Psoas muscle (tissue), 8 donors: ENCODE results near the gene TMBIM1. TPM values are rescaled to one million over a fixed set of nuclear protein-coding genes. Genes with fewer than 3 reads are reported as not detected.

Experiments used
- ATAC-seq, 4 donors: fragments of 200-7000 bp; cut with Tn5 transposase; one replicate each; pipeline ENCODE4 v1.9.1; 2020; ENCODE audit warnings: moderate library complexity in 3 of 4, mild to moderate bottlenecking in 2 of 4
- DNase-seq, 2 donors: peaks; one replicate each; pipeline ENCODE4 v3.0.0-alpha.2; 2020
- H3K27ac ChIP-seq: fragments of 200-600 bp; one replicate; pipeline ENCODE4 v1.8.0; 2022
- H3K27me3 ChIP-seq, 3 donors: fragments of 200-600 bp in 1 of 3; one replicate each; pipeline versions ENCODE4 v1.6.1 to v1.8.0; 2013 to 2022; ENCODE audit warnings: low read length in 2 of 3, mild to moderate bottlenecking in 2 of 3, moderate library complexity in 1 of 3; ENCODE audit not compliant: insufficient read depth in 3 of 3
- H3K36me3 ChIP-seq, 2 donors: fragments of 200-600 bp in 1 of 2; one replicate each; pipeline versions ENCODE4 v1.6.1 to v1.8.0; 2013 to 2022; ENCODE audit warnings: low read depth in 1 of 2, mild to moderate bottlenecking in 1 of 2, moderate library complexity in 1 of 2; ENCODE audit not compliant: insufficient read depth in 1 of 2
- H3K4me1 ChIP-seq: fragments of 200-600 bp; one replicate; pipeline ENCODE4 v1.8.0; 2022
- H3K4me3 ChIP-seq: fragments of 200-600 bp; one replicate; pipeline ENCODE4 v1.8.0; 2022; ENCODE audit warnings: mild to moderate bottlenecking
- H3K9me3 ChIP-seq: fragments of 200-600 bp; one replicate; pipeline ENCODE4 v1.8.0; 2022
- CTCF ChIP-seq: fragments of 200-600 bp; IDR thresholded peaks from one replicate; pipeline ENCODE4 v1.8.0; 2022; ENCODE audit warnings: antibody characterized with exemption
- WGBS, 3 donors: extraction: QIAGEN DNeasy Blood & Tissue Kit; methylation state at CpG; one replicate each; pipeline versions ENCODE4 v1.1.6 to v1.1.7; 2013; 5-methylcytosine and 5-hydroxymethylcytosine counted together
- intact Hi-C, 2 donors: fragments of 100-400 bp; cut with DNase I; formaldehyde crosslinking; loops; one replicate each; pipeline versions ENCODE4 v1.11.0 to v1.14.2; 2022
- polyA plus RNA-seq, 3 donors: library from polyadenylated mRNA; stranded (reverse); fragments of 200-250 nt; gene quantifications; one replicate each; pipeline ENCODE4 v1.2.3, GENCODE V29; 2013
- total RNA-seq, 4 donors: library from RNA; stranded (reverse); fragmentation: NEBNext Ultra II Directional in 2 of 4; extraction: Animal tissue kit (Norgen Biotek cat#: 25700) in 2 of 4; gene quantifications; one replicate each; pipeline versions ENCODE4 v1.2.1 to v1.2.4, GENCODE V29; 2021 to 2023
- donor health status: healthy with polysubstance abuse.
- donor health status: DM: no; HTN: no; CAD: no; lungs with moderate emphysema.
- donor health status: Bipolar disorder and iron deficiency.
- donor health status: healthy.
- donor health status: DM: yes; HTN: yes; CAD: no.
- donor health status: DM: no; HTN: no; CAD: no.
- donor health status: DM: no; HTN: no; CAD: no.
- donor health status: DM: yes; HTN: yes; CAD: no.

The TMBIM1 gene
- total and polyA plus RNA-seq, 7 donors, result 152 to 264 (median 167) TPM

DNA sequence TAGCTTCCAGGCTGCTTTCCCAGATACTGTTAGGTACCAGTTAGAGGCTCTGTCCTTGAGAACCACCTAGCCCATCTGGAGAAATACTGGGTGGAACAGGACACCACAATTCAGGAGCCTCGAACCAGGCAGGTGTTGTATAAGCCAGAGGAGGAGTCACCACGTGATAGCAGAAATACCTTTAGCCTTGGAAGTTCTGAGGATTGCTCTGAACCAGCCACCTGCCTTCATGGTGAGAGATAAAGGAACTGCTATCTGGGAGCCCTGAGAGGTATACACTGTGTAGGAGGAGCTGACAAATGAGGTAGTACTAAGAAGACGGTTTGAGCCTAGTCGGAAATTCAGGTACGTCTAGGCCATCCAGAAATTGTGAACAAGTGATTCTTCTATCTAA, 39.1 kb downstream of the TMBIM1 start:
- WGBS, 3 donors, result 63 to 76% (median 73%) methylated on average over 5 of the region's 5 CpGs

DNA sequence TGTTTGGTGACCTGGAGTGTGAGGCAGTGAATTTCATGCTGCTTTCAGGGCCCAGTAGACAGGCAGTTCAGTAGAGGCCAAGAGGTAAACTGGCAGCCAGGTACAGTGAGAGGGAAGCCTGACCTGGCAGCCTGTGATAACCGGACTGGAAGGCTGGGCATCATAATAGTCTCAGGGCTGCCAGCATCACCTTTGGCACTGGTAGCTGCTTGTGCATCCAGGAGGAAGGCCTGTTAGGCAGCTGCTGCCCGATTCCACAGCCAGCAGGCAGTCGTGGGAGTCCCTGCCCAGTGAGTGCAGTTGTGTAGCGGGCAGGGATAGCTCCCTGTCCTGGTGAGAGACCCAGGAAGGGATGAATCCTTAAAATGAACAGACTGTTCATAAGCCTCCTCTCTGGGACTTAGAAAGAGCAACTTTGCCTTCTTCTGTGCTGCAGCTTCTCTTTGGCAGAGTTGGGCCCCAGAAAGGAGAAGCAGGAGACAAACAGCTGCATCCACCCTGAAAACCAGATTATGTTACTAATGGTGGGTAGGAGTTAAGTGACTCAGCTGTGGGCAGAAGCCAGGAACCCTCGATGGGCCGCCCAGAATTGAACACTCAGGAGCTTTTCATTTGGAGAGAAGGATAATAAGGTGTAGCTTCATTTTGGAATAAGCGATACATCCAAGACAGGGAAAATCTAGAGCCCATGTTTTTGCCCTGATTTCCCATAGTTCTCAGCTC, 39.6 kb downstream of the TMBIM1 start:
- ATAC-seq (peak; percentile 60 to 77 (median 66)), DNase-seq (no peak)
- Histone ChIP-seq H3K9me3 (no peaks in the 10 kb centered on the region), H3K27me3 (no peaks in the 10 kb centered on the region), H3K36me3 (peaks cover 26 to 91% of the 10 kb centered on the region in 2 donors), H3K4me1 (peaks cover 35% of the 10 kb centered on the region), H3K27ac (peak overlapping the region; percentile 68), H3K4me3 (no peak overlapping the region)
- TF ChIP-seq CTCF, result no peak
- intact Hi-C loops, result no loop called here
- WGBS, 3 donors, result 35 to 44% (median 38%) methylated on average over 7 of the region's 7 CpGs

More for the DNA sequence above, 39.1 kb downstream of the TMBIM1 start:
- no peak for DNase-seq
- Histone ChIP-seq H3K36me3 (peaks cover 23 to 85% of the 10 kb centered on the region in 2 donors), H3K4me1 (peaks cover 35% of the 10 kb centered on the region), H3K27me3 (no peaks in the 10 kb centered on the region), H3K4me3 (no peak overlapping the region), H3K27ac (peak overlapping the region; percentile 68), H3K9me3 (no peaks in the 10 kb centered on the region)
- ATAC-seq, result peak in 2 of 4 donors; percentile 21 to 36
- intact Hi-C loops, result no loop called here
- no peak for TF ChIP-seq CTCF

DNA sequence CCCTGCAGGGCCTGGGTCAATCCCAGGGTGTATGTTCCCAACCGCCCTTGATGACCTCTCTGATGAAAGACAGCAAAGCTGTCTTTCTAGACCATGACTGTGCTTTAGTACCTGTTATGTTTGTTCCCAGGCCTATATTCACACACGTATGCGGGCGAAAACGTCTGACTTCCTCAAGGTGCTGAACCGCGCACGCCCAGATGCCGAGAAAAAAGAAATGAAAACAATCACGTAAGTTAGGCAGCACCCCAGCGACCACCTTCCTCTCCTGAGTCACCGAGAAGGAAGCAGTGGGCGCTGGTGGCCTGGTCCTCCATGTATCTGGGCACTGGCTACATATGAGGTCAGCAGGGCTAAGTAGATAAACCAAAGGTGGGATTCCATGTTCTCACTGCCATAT, 42.6 kb downstream of the TMBIM1 start:
- ATAC-seq, result no peak
- H3K36me3 ChIP-seq, result peaks cover 38 to 100% of the 10 kb centered on the region in 2 donors
- H3K27me3 ChIP-seq, result no peaks in the 10 kb centered on the region
- H3K4me1 ChIP-seq, result peaks cover 36% of the 10 kb centered on the region
- 93 to 95% (median 94%) methylated on average over 13 of the region's 13 CpGs for WGBS, 3 donors
- intact Hi-C loops, result no loop called here
- H3K27ac ChIP-seq, result no peak overlapping the region
- TF ChIP-seq CTCF, result no peak
- no peak overlapping the region for H3K4me3 ChIP-seq
- no peak for DNase-seq
- no peaks in the 10 kb centered on the region for H3K9me3 ChIP-seq

DNA sequence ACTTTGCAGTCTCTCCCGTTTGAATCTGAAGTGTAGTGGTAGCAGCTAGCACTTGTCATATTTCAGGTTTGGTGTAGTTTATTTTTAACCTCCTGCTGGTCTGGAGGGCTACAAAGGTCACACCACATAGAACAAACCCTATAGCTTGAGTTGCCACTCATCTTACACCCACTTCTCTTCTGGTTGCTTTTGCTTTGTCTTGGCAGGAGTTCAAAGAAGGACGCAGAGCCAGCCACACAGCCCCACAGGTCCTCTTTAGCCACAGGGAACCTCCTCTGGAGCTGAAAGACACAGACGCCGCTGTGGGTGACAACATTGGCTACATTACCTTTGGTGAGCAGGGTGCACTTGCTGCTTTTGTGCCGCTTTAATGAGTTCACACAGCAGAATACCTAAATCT, 47.1 kb downstream of the TMBIM1 start:
- Histone ChIP-seq H3K9me3 (no peaks in the 10 kb centered on the region), H3K4me1 (peaks cover 12% of the 10 kb centered on the region), H3K36me3 (peaks cover 38 to 100% of the 10 kb centered on the region in 2 donors), H3K4me3 (no peak overlapping the region), H3K27me3 (no peaks in the 10 kb centered on the region), H3K27ac (peak overlapping the region; percentile 56)
- intact Hi-C loops, result no loop called here
- DNase-seq (no peak), ATAC-seq (peak in 2 of 4 donors; percentile 40 to 41)
- WGBS, 3 donors, result 69 to 82% (median 71%) methylated on average over 5 of the region's 5 CpGs
- no peak for TF ChIP-seq CTCF
